OCI-LY7 (cell line): Measurements from ENCODE around the gene MACROD2.

Experiments used
- CTCF ChIP-seq: fragments of 200-600 bp; sonication (generic); conservative IDR thresholded peaks from 2 replicates; pipeline ENCODE4 v1.5.1; 2014; ENCODE audit warnings: mild to moderate bottlenecking, antibody characterized with exemption, low read length, moderate library complexity, mixed read lengths
- EZH2phosphoT487 ChIP-seq: fragments of 200-600 bp; sonication (generic); IDR thresholded peaks from 2 replicates; pipeline ENCODE4 v1.6.1; 2018; ENCODE audit warnings: low read depth, borderline replicate concordance, mild to moderate bottlenecking, mixed run types, antibody characterized with exemption, low read length, moderate library complexity, mixed read lengths

GRCh38 chr20:15081261-15081660 lies 1085.9 kb downstream of the MACROD2 start:
- no peak for TF ChIP-seq CTCF
- no peak for TF ChIP-seq EZH2phosphoT487
